GM13976 (cell line): Measurements from ENCODE around the gene CYTH2.

Experiments used
- DNase-seq: peaks from one replicate; pipeline ENCODE4 v3.0.0; 2012; ENCODE audit warnings: low spot score
- in situ Hi-C: fragments of 300-500 bp; cut with MboI; formaldehyde crosslinking; loops from one replicate; pipeline ENCODE4 v1.12.0; 2022; ENCODE audit warnings: low sequenced_read_pairs, mixed read lengths, inconsistent platforms; ENCODE audit not compliant: unreplicated experiment
- TF ChIP-seq, protein P1 (sequence below): IDR thresholded peaks from 2 replicates; pipeline ENCODE4 v1.5.1; 2012; ENCODE audit warnings: borderline replicate concordance, mild to moderate bottlenecking; ENCODE audit not compliant: insufficient read depth; ENCODE audit errors: extremely low read depth, missing control alignments, control extremely low read depth

CYTH2 gene

DNA sequence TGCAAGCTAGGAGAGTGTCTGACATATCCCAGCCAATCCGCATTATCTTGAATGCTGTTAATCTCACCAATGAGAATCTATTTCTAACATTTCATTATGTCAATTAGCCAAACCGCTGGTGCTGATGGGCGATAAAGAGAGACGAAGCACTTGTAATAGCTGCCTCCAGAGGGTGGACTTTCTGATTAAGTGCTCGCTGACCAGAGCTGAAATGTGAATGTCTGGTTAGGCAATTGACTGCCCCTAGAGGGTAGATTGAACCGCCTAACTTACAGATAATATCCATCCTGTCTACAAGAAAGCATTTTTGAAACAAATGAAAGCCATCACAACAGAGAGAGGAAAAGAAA lies 23.9 kb upstream of the CYTH2 start:
- TF ChIP-seq, protein P1, sequence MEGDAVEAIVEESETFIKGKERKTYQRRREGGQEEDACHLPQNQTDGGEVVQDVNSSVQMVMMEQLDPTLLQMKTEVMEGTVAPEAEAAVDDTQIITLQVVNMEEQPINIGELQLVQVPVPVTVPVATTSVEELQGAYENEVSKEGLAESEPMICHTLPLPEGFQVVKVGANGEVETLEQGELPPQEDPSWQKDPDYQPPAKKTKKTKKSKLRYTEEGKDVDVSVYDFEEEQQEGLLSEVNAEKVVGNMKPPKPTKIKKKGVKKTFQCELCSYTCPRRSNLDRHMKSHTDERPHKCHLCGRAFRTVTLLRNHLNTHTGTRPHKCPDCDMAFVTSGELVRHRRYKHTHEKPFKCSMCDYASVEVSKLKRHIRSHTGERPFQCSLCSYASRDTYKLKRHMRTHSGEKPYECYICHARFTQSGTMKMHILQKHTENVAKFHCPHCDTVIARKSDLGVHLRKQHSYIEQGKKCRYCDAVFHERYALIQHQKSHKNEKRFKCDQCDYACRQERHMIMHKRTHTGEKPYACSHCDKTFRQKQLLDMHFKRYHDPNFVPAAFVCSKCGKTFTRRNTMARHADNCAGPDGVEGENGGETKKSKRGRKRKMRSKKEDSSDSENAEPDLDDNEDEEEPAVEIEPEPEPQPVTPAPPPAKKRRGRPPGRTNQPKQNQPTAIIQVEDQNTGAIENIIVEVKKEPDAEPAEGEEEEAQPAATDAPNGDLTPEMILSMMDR, result peak; percentile 24
- in situ Hi-C loops, result no loop called here
- peak; percentile 68 for DNase-seq

DNA sequence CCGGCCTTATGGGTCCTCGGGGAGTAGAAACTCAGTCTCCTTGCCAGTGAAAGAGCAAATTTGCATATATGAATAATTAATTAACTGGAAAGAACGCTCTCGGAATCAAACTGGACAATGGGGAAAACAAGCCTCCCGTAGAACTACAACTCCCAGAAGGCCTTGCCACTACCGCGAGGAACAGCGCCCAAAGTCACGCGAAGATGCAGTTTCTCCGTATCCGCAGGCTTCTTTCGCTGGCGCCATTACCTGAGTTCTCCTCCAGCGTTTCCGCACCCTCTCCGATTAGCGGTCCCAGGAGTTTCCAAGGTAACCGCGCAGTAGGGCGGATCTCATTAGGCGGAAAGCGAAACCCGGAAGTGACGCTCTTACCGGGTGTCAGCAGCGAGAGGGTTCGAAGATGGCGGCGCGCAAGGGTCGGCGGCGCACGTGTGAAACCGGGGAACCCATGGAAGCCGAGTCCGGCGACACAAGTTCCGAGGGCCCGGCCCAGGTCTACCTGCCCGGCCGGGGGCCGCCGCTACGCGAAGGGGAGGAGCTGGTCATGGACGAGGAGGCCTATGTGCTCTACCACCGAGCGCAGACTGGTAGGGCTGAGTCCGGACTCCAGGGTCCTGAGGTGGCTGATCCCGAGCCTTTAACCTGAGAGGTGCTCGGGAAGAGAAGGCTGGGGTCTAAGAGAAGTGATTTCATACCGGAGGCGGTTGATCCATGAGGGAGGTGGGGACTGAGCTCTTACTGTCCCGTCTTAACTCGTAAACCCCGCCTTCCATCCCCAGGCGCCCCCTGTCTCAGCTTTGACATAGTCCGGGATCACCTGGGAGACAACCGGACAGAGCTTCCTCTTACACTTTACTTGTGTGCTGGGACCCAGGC lies 23.3 kb upstream of the CYTH2 start, which contains the start of gene GRWD1:
GRWD1 (plus strand) TSS at position 378 of the 876 bp plus-strand sequence; CDS start at position 401, 23 bp downstream.
- TF ChIP-seq, protein P1, result no peak
- DNase-seq, result peak; percentile 94
- in situ Hi-C loops, result no loop called here

DNA sequence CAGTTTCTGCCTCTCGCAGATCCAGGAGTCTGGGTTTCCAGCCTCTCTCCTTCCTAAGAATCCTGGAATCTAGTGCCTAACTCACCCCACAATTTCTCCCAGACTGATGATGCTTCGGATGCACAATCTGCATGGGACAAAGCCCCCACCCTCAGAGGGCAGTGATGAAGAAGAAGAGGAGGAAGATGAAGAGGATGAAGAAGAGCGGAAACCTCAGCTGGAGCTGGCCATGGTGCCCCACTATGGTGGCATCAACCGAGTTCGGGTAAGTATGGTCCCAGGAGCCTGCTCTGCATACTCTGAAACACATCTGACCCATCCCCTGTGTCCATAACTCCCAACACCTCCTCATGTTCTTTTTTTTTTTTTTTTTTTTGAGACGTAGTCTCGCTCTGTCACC lies 22.6 kb upstream of the CYTH2 start:
- in situ Hi-C loops, result no loop called here
- TF ChIP-seq, protein P1, result no peak
- no peak for DNase-seq

DNA sequence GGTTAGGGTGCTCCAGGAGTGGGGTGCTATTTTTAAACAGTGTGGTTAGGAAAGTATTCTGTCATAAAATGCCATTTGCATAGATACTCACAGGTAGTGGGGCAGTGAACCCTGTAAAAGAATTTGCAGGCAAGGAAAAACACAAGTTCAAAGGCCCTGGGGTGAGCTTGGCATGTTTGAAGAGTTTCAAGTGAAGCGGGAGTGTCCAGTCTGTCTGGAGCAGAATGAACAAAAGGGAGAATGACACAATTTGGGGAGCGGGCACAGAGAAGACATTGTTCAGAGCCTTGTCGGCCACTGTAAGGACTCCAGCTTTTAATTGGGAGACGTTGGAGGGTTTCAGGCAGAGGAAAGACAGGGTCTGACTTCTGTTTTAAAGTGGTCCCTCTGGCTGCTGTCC lies 20.6 kb upstream of the CYTH2 start:
- no peak for DNase-seq

DNA sequence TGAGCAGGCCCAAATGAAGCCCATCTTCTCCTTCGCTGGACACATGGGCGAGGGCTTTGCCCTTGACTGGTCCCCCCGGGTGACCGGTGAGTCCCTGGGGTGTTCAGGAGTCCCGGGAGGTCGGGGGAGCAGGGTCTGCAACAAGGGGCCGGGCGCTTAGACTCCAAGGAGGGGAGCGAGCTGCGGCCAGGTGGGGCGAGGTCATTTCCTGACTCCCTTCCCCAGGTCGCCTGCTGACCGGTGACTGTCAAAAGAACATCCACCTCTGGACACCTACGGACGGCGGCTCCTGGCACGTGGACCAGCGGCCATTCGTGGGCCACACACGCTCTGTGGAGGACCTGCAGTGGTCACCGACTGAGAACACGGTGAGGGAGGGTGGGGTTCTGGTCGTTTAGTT lies 18.7 kb upstream of the CYTH2 start:
- TF ChIP-seq, protein P1, result no peak
- DNase-seq, result no peak
- in situ Hi-C loops, result no loop called here

More for the DNA sequence above, 20.6 kb upstream of the CYTH2 start:
- in situ Hi-C loops, result no loop called here
- TF ChIP-seq, protein P1, result no peak

DNA sequence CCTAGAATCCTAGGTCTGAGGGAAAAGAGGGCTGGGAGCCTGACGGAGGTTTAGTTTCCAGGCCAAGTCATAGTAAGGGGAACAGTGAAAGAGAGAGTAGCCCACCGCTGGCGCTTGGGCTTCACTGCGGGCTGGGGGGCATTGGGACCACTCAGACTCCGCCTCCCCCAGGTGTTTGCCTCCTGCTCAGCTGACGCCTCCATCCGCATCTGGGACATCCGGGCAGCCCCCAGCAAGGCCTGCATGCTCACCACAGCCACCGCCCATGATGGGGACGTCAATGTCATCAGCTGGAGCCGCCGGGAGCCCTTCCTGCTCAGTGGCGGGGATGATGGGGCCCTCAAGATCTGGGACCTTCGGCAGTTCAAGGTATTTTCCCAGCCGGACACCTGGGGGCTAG lies 18.3 kb upstream of the CYTH2 start:
- TF ChIP-seq, protein P1, result no peak
- in situ Hi-C loops, result no loop called here
- DNase-seq, result no peak
